NCI-H1694 treated with DMSO at 0.1 percent for 48 hours (cell line): ENCODE measurements around the gene DPCD.
A peak's percentile ranks its signal among the peaks of the same experiment; 100 is the strongest.

Experiments used
- DNase-seq: peaks from one replicate; lab custom pipeline; 2025; lab: John Stamatoyannopoulos, UW

The DPCD gene

GRCh38 chr10:101567165-101568006, 20.7 kb upstream of the DPCD start:
- DNase-seq: no peak

GRCh38 chr10:101568054-101568745, 19.9 kb upstream of the DPCD start:
- DNase-seq: no peak

DNA sequence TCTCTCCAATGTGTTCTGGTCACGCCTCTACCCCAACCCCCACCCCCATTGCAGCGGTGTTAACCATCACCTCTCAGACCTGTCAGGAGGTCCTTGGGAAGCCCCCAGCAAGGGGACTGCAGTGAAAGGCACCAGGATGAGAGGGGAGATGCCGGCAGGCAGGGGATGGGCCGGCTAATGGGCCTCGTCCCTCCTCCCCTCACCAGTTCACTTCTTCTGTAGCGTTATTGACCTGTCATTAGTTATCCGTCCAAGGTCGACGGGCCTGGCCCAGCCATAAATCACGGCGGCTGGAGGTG, 18.8 kb upstream of the DPCD start:
- DNase-seq: no peak

DNA sequence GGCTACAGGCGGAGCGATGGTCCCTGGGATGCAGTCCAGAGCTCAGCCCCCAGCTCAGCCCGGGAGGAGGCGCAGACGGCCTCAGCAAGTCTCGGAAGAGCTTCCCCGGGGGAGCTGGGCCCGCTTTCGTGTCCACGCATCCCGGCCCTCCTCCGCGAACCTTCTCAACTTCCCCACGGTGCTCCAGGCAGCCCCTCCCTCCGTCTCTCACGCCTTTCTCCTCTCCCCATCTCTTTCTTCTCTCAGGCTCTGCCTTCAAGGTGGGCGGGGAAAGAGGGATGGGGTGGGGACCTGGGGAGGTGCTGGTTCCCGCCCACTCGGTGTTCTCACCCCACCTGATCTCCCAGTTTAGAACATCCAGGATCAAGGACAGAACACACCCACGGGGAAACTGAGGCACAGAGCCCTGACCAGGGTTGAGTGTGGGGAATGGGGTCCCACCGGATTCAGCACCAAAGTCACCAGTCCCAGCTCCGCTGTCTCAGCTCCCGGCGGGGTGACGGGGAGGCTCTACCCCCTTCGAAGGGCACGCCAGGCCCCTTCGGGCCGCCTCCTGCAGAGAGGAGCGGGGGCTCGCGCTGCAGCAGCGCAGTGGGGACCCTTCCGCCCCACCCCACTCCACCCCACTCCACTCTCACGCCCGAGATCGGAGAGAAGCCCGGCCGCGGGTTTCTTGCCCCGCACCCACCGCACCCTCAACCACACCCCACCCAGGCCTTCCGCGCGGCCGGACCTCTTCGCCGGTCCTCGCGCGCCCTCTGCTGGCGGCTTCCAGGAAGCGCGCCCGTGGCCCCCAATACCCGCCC, 18.3 kb upstream of the DPCD start:
- peak; percentile 54 for DNase-seq

GRCh38 chr10:101570428-101571270, 17.5 kb upstream of the DPCD start:
- peak; percentile 30 for DNase-seq

DNA sequence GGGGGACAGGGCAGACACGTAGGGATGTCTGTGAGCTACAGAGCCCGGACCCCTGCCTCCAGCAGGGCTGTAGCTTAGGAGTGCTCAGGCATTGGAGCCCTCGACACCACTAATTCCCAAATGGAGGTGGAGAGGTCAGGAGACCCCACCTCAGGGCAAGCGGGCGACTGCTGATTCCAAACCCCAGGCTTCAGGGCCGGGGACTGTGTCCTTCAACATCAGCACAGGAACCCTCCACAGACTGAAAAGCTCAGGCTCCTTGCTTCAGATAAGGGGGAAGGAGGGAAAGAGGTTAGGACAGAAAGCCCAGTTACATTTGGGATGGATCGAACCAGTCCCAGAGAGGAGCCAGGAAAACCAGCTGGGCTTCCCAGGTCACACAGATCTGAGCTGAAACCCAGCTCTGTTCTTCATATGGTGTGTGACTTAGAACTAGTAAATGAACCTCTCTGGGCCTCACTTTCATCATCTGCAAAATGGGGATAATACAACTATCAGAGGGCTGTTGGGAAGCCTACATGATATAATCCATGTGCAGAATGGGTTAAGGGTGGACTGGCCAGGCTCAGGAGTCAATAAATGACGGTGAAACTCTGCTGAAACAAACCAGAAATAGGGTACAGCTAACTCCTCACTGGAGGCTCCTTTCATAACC, 16.7 kb upstream of the DPCD start:
- no peak for DNase-seq

- no peak for DNase-seq
Measured at GRCh38 chr10:101572126-101572525, 16.0 kb upstream of the DPCD start.

DNA sequence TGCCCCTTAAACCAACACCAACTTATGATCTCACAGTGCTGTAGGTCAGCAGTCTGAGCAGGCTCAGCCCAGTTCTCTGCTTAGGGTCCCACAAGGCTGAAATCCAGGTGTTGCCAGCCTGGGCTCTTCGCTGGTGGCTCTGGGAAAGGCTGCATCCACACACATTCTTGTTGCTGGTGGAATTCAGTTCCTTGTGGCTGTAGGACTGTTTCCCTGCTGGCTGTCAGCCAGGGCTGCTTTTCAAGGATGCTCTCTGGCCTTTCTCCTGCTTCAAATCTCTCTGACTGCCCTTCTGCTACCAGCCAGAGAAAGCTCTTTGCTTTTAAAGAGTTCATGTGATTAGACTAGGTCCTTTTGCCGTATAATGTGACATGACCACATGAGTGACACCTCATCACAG, 15.3 kb upstream of the DPCD start:
- DNase-seq: no peak

- no peak for DNase-seq
Measured at GRCh38 chr10:101573885-101574753, 14.0 kb upstream of the DPCD start.

- DNase-seq: no peak
Measured at GRCh38 chr10:101575091-101575490, 13.0 kb upstream of the DPCD start.

DNA sequence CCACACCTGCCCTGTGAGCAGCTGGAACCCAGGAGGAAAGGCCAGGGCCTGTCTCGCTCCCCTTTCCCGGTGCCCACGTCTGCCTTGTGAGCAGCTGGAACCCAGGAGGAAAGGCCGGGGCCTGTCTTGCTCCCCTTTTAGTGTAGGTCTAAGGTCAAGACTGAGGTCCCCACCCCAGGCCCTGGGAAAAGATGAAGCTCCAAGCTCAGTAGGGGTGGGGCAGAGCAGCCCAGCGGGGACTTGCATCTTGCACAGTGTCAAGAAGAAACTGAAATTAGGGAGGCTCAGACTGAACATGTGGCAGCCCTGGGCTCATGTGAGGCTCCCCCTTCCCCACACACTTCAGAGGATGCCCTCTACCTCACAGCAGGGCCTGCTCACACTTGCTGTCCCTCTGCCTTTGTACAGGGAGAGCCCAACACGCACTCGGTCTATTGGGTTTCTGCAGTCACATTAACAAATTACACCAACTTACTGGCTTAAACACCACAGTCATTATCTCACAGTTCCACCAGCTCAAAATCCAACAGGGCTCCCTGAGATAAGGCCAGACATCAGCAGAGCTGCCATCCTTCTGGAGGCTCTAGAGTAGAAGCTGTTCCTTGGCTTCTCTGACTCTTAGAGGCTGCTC, 12.4 kb upstream of the DPCD start:
- no peak for DNase-seq

- DNase-seq: no peak
Measured at GRCh38 chr10:101576211-101576863, 11.8 kb upstream of the DPCD start.

DNA sequence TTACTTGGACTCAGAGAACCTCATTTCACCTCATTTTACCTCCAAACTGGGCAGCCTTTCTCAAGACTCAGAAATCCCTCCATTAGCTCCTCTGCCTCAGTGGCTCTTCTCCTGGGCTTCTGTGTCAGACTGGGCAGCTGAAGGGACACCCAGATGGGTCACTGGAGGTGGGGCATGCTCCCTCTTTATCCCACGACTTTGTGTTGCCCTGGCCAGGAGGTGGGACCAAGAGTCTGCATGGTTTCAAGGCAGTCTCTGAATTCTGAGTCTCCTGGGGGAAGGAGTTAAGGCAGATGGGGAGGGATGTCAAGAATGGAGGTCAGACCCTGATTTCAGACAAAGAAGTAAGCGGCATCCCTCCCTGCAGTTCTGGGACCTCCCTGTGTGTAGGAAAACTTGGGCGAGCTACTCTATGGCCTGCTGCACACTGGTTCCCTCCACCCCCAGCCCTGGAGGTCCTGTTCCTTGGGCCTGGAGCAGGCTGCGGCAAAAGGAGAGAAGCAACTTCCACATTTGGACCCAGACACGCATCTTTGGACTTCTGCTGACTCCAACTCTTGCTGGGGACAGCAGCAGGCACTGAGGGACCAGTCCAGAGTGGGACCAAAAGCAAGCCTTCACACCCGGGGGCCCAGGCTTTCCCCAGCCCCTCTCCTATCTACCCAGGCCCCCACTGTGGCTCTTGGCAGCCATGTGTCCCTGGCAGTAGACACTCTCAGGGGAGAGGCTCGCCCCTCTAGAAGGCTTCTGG, 10.8 kb upstream of the DPCD start:
- DNase-seq: no peak

DNA sequence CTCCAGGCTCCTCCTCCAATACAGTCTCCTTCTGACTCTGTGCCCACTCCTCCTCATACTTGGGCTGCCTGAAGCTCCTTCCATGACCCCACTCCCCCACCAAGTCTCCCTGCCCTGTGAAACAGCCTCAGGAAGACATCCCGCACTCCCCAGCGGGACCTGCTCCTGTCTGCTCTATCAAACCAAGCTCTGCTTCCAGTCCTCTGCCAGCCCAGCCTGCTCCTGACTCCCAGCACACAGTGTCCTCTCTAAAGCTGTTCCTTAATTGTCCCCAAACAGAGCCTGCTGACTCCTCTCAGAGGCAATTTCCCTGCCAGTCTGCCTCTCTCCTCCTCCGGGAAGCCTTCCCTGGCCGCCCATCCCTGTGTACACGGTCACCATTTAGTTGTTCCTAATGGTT, 9.9 kb upstream of the DPCD start:
- DNase-seq: no peak

GRCh38 chr10:101578803-101579515, 9.2 kb upstream of the DPCD start:
- DNase-seq: no peak

GRCh38 chr10:101579516-101579870, 8.6 kb upstream of the DPCD start:
- DNase-seq: no peak

GRCh38 chr10:101580486-101581399, 7.4 kb upstream of the DPCD start:
- DNase-seq: no peak
